GM12875 (cell line): ENCODE data around the gene COCH.

Source experiments
- H3K4me3 ChIP-seq: one replicate; pipeline ENCODE4 v1.5.1; 2011; ENCODE audit warnings: low read depth, low read length, control low read depth
- CTCF ChIP-seq: IDR thresholded peaks from 2 replicates; pipeline ENCODE4 v1.5.1; 2011; ENCODE audit warnings: low read depth, mild to moderate bottlenecking, control low read depth, inconsistent platforms, low read length, moderate library complexity, borderline replicate concordance; ENCODE audit not compliant: insufficient read depth

Gene COCH

GRCh38 chr14:30903285-30904124 is 29.1 kb downstream of the COCH start:
- H3K4me3 ChIP-seq: no peak overlapping the region
- no peak for TF ChIP-seq CTCF

- no peak for TF ChIP-seq CTCF
- no peak overlapping the region for H3K4me3 ChIP-seq
Observed at GRCh38 chr14:30906752-30907658, 32.6 kb downstream of the COCH start.

- no peak overlapping the region for H3K4me3 ChIP-seq
- no peak for TF ChIP-seq CTCF
Observed at GRCh38 chr14:30907659-30908057, 33.3 kb downstream of the COCH start.

- no peak overlapping the region for H3K4me3 ChIP-seq
- no peak for TF ChIP-seq CTCF
Observed at GRCh38 chr14:30908826-30909225, 34.5 kb downstream of the COCH start.

- H3K4me3 ChIP-seq: no peak overlapping the region
- TF ChIP-seq CTCF: no peak
Observed at GRCh38 chr14:30914812-30915211, 40.5 kb downstream of the COCH start.

- no peak overlapping the region for H3K4me3 ChIP-seq
- TF ChIP-seq CTCF: no peak
Observed at GRCh38 chr14:30915596-30915995, 41.2 kb downstream of the COCH start.

GRCh38 chr14:30921305-30921704 is 46.9 kb downstream of the COCH start:
- TF ChIP-seq CTCF: no peak
- no peak overlapping the region for H3K4me3 ChIP-seq
